ENCODE measurements around the gene DNAJB4. TPM values are rescaled to one million over a fixed set of nuclear protein-coding genes. Genes with fewer than 3 reads are reported as not detected.
"Not testable (repeated sequence)": the region's sequence is repeated elsewhere in the genome, so short reads cannot be mapped to it uniquely, and the experiment has no call there.

DNAJB4 gene
- total RNA-seq, 1 experiment from 2014 or later, result 15.1 TPM

DNA sequence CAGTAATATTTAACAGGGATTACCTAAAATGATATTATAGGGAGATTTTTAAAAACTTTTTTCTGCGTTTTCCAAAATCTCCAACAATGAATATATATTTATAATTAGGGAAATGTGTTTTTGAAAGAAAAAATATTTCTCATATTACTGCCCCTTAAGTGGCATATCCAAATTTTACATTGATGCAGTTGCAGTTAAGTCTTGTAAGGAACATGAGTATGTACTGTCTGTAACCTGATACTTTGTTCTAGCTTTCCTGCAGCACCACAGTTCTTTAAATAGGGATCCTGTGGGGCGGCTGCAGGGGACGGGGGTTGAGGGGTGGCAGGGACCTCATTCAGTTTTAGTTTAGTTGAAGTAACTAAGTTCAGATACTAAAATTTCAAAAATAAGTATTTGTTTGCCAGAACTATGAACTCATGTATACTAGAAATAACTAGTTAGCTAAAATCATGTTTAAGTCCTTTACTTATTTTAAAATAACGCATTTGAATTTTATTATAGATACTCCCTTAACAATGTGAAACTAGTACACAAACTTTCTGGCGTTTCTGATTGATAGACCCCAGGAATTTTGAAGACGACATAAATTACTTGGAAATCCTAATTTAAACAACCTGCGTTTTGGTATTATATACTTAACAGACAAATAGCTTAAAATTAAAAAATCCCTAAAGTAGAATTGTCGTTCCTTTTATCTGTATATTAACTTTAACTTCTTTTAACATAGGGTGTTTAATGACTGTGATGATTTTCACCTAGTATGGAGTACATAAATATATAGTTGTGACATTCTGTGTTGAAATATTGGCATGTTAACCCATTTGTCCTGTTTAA lies 639 bp upstream of the DNAJB4 start:
- no peaks in the 10 kb centered on the region for H3K27me3 ChIP-seq (ENCODE audit: control insufficient read depth, insufficient read depth, low read length)
- H3K4me3 ChIP-seq (ENCODE audit: insufficient read depth, low read depth, low read length), result no peak overlapping the region
- peak; percentile 61 for DNase-seq
- no peaks in the 10 kb centered on the region for H3K36me3 ChIP-seq (replicated peaks; ENCODE audit: control insufficient read depth, insufficient read depth, low read length)

DNA sequence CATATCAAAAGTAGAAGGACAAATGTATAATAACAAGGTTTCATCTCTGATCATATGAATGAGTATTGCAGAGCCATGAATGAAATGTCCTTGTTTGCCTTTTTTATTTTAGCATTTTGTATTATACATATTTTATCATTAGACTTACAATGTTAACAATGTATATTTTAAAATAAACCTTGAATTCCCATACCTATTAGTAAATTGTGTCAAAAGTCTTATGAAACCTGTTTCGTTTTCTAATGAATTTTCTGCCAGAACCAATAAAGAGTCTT lies 646 bp downstream of the DNAJB4 start:
- no peak for DNase-seq
- Histone ChIP-seq H3K27me3 (ENCODE audit: control insufficient read depth, insufficient read depth, low read length) (no peaks in the 10 kb centered on the region), H3K4me3 (ENCODE audit: insufficient read depth, low read depth, low read length) (no peak overlapping the region), H3K36me3 (replicated peaks; ENCODE audit: control insufficient read depth, insufficient read depth, low read length) (no peaks in the 10 kb centered on the region)

DNA sequence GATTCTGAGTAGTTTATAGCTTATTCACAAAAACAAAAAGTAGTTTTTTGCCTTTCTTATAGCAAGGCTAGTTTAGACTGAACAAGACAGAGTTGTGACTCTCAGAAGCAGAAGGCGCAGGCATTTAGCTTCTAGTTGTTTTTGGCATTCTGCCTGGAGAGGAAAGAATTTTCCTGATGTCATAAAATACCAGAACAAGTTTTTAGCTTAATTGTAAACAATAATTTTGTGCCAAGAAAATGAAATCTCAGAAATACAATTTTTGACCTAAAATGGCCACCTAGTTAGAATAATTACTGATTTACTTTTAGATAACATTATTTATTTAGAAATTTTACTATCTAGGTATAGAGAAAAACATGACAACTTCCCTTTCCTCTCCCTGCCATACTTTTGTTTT lies 1.0 kb downstream of the DNAJB4 start:
- Histone ChIP-seq H3K4me3 (ENCODE audit: insufficient read depth, low read depth, low read length) (no peak overlapping the region), H3K36me3 (replicated peaks; ENCODE audit: control insufficient read depth, insufficient read depth, low read length) (no peaks in the 10 kb centered on the region), H3K27me3 (ENCODE audit: control insufficient read depth, insufficient read depth, low read length) (no peaks in the 10 kb centered on the region)
- DNase-seq, result no peak

DNA sequence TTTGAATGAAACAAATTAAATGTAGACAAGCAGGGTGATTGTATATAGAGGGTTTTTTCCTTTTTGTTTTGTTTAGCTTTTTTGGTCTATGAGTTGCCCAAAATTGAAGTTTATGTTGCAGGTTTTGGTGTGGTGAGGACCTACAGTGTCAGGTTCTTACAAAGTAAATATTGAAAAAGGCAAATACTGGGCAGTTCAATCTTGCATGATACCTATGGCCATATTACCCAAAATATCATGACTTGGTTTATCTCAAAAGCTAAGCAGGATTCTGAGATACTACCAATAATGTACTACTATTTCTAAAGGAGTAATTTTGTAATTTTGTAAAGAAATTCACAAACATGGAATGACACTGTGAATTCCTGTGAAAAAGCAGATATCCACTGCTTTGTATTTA lies 1.8 kb downstream of the DNAJB4 start:
- Histone ChIP-seq H3K36me3 (replicated peaks; ENCODE audit: control insufficient read depth, insufficient read depth, low read length) (no peaks in the 10 kb centered on the region), H3K27me3 (ENCODE audit: control insufficient read depth, insufficient read depth, low read length) (no peaks in the 10 kb centered on the region), H3K4me3 (ENCODE audit: insufficient read depth, low read depth, low read length) (no peak overlapping the region)
- DNase-seq, result no peak

- DNase-seq, result no peak
- Histone ChIP-seq H3K36me3 (replicated peaks; ENCODE audit: control insufficient read depth, insufficient read depth, low read length) (no peaks in the 10 kb centered on the region), H3K27me3 (ENCODE audit: control insufficient read depth, insufficient read depth, low read length) (no peaks in the 10 kb centered on the region), H3K4me3 (ENCODE audit: insufficient read depth, low read depth, low read length) (no peak overlapping the region)
Measured at GRCh38 chr1:78007677-78008341, 3.1 kb downstream of the DNAJB4 start.

DNA sequence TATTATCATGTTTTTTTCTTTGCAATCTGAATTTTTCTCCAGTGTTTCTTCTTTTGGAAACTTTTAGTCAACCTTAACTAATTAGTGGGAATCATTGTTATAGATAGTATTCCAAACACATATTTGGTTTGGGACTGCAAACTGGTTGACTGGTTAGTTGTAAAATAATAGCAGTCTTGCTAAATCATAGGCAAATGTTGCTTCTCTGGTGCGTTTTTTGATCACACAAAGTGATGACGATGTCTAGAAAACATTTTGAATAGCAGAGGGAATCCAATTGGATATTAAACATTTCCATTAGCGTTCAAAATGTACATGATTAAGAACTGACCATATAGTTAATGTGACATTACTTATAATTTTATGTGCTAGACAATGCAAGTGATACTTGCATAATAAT lies 4.5 kb downstream of the DNAJB4 start:
- H3K27me3 ChIP-seq (ENCODE audit: control insufficient read depth, insufficient read depth, low read length), result no peaks in the 10 kb centered on the region
- no peak for DNase-seq
- H3K4me3 ChIP-seq (ENCODE audit: insufficient read depth, low read depth, low read length), result no peak overlapping the region
- H3K36me3 ChIP-seq (replicated peaks; ENCODE audit: control insufficient read depth, insufficient read depth, low read length), result no peaks in the 10 kb centered on the region

GRCh38 chr1:78009836-78010235 lies 5.1 kb downstream of the DNAJB4 start:
- no peak for DNase-seq
- no peaks in the 10 kb centered on the region for H3K36me3 ChIP-seq (replicated peaks; ENCODE audit: control insufficient read depth, insufficient read depth, low read length)
- H3K4me3 ChIP-seq (ENCODE audit: insufficient read depth, low read depth, low read length), result no peak overlapping the region
- H3K27me3 ChIP-seq (ENCODE audit: control insufficient read depth, insufficient read depth, low read length), result no peaks in the 10 kb centered on the region

DNA sequence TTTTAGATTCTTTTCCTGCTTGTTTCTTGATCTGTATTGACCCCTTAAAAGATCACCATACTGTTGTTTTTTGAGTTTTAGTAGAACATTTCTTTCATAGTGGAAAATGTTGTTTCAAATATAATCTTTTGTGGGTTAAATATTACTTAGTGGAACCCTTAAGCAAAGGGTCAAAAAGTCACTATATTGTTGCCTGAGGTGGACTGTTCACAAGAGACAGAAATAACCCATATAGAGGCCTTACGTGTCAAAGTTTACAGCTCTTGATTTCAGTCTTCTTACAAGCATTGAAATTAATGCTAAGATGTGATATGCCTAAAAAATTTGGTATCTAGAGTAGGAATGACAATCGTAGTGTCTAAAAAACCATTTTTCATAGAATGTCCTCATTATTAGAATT lies 6.3 kb downstream of the DNAJB4 start:
- no peaks in the 10 kb centered on the region for H3K27me3 ChIP-seq (ENCODE audit: control insufficient read depth, insufficient read depth, low read length)
- no peak overlapping the region for H3K4me3 ChIP-seq (ENCODE audit: insufficient read depth, low read depth, low read length)
- no peaks in the 10 kb centered on the region for H3K36me3 ChIP-seq (replicated peaks; ENCODE audit: control insufficient read depth, insufficient read depth, low read length)
- no peak for DNase-seq

DNA sequence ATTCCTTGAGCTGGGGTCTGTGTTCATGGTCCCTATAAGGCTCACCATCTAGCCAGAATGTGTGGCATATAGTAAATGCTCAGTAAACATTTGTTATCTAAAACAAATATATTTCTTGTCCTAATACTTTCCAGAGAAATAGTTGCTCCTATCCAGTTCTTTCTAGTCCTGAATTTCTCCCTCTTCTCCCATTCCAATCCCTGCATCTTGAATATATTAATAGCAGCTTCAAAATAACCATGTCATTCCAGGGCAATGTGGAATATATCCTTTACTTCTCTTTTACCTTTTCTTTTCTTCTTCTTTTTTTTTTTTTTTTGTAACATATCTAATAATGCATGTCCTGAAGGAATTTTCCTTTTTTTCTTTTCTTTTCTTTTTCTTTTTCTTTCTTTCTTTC lies 10.4 kb downstream of the DNAJB4 start:
- Histone ChIP-seq H3K4me3 (ENCODE audit: insufficient read depth, low read depth, low read length) (no peak overlapping the region), H3K36me3 (replicated peaks; ENCODE audit: control insufficient read depth, insufficient read depth, low read length) (no peaks in the 10 kb centered on the region; the same call in 1 of the 2 replicates), H3K27me3 (ENCODE audit: control insufficient read depth, insufficient read depth, low read length) (no peaks in the 10 kb centered on the region)
- DNase-seq, result no peak

DNA sequence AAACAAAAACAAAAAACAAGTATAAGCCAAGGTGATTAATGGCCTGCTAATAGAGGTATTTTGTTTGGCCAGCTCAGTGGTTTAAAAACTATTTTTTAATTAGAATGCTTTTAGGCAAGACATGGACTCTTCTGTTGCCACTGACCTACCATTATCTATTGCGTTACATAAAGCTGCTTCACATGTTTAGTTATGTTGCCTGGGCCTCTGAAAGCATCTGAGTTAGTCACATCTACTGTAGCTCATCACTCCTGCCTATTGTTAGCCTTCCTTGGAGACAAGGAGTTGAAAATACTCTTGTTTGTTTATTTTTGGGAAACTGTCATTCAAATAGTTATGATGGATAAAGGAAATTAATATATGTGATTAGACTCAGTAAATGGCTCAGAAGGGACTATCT lies 14.3 kb downstream of the DNAJB4 start:
- Histone ChIP-seq H3K27me3 (ENCODE audit: control insufficient read depth, insufficient read depth, low read length) (no peaks in the 10 kb centered on the region), H3K36me3 (replicated peaks; ENCODE audit: control insufficient read depth, insufficient read depth, low read length) (no peaks in the 10 kb centered on the region; the same call in 1 of the 2 replicates), H3K4me3 (ENCODE audit: insufficient read depth, low read depth, low read length) (no peak overlapping the region)
- DNase-seq, result no peak

DNA sequence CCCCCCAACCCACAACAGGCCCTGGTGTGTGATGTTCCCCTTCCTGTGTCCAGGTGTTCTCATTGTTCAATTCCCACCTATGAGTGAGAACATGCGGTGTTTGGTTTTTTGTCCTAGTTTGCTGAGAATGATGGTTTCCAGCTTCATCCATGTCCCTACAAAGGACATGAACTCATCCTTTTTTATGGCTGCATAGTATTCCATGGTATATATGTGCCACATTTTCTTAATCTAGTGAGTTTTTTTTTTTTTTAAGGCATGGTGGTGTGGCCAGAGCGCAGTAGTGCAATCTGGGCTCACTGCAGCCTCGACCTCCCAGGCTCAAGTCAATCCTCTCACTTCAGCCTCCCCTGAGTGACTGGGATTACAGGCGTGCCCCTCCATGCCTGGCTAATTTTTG lies 16.4 kb downstream of the DNAJB4 start:
- not testable (repeated sequence) for H3K4me3 ChIP-seq (ENCODE audit: insufficient read depth, low read depth, low read length); DNase-seq; H3K36me3 ChIP-seq (replicated peaks; ENCODE audit: control insufficient read depth, insufficient read depth, low read length); H3K27me3 ChIP-seq (ENCODE audit: control insufficient read depth, insufficient read depth, low read length)

DNA sequence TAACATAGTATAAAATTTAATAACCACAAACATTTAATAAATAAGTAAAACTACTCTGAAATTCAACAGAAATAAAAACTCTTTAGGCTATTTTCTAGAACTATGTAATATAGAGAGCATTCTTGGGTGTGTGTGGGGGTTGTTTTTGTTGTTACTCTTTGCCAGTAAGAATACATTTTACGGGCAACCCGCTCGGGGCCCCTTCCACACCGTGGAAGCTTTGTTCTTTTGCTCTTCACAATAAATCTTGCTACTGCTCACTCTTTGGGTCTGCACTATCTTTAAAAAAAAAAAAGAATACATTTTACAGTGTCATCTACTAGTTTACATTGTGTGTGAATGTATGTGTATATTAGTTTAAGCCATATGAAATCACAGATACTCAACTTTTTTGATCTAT lies 25.1 kb downstream of the DNAJB4 start:
- DNase-seq, result no peak
- H3K36me3 ChIP-seq (replicated peaks; ENCODE audit: control insufficient read depth, insufficient read depth, low read length), result no peaks in the 10 kb centered on the region
- H3K27me3 ChIP-seq (ENCODE audit: control insufficient read depth, insufficient read depth, low read length), result no peaks in the 10 kb centered on the region
- no peak overlapping the region for H3K4me3 ChIP-seq (ENCODE audit: insufficient read depth, low read depth, low read length)

DNA sequence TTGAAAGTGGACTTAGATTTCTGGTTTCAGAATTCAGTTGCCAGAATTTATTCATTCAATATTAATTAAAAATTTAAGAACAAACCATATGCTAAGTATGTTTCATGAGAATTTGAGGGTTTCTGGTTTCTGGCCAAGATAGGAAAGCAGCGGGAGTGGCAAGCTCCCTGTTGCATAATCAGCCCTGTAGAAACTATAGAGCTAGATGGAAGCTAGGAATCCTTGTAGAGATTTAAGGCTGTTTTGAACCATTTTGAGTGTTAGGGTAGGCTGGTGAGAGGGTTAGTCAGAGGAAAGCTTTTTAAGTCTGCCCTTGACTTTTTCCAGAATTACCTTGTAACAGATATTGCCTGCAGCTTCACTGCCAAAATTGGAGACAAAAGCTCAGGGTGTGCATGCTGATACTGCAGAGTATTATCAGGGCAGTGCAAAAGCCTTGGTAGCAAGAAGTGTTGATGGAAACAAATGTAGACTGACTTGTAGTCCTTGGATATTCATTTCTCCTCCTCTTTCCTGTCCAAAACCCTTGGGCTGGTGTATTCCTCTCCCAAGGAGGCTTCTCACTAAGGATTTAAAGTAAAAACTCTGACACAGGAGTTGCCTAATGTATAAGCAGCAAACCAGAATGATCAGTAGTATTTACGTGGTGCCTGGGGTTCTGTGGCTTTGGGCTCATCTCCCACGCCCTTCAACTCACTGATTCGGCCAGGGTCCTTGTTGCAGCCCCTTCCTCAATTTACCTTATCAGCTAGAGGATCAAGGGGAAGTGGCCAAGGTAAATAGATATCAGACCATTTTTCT lies 28.5 kb downstream of the DNAJB4 start:
- no peaks in the 10 kb centered on the region for H3K27me3 ChIP-seq (ENCODE audit: control insufficient read depth, insufficient read depth, low read length)
- H3K4me3 ChIP-seq (ENCODE audit: insufficient read depth, low read depth, low read length), result no peak overlapping the region
- DNase-seq, result no peak
- H3K36me3 ChIP-seq (replicated peaks; ENCODE audit: control insufficient read depth, insufficient read depth, low read length), result no peaks in the 10 kb centered on the region

GRCh38 chr1:78033797-78034172 lies 29.0 kb downstream of the DNAJB4 start:
- Histone ChIP-seq H3K36me3 (replicated peaks; ENCODE audit: control insufficient read depth, insufficient read depth, low read length) (no peaks in the 10 kb centered on the region), H3K27me3 (ENCODE audit: control insufficient read depth, insufficient read depth, low read length) (no peaks in the 10 kb centered on the region), H3K4me3 (ENCODE audit: insufficient read depth, low read depth, low read length) (no peak overlapping the region)
- no peak for DNase-seq

- Histone ChIP-seq H3K4me3 (ENCODE audit: insufficient read depth, low read depth, low read length) (no peak overlapping the region), H3K36me3 (replicated peaks; ENCODE audit: control insufficient read depth, insufficient read depth, low read length) (no peaks in the 10 kb centered on the region), H3K27me3 (ENCODE audit: control insufficient read depth, insufficient read depth, low read length) (no peaks in the 10 kb centered on the region; the same call in 1 of the 2 replicates)
- DNase-seq, result no peak
Measured at GRCh38 chr1:78035121-78035520, 30.4 kb downstream of the DNAJB4 start.

Data from H7 (cell line).